ENCODE results near the gene PSMD1. TPM values are rescaled to one million over a fixed set of nuclear protein-coding genes. Genes with fewer than 3 reads are reported as not detected.

PSMD1 gene
- total RNA-seq, 1 experiment from 2014 or later: 245 TPM

- Histone ChIP-seq H3K4me1 (ENCODE audit: insufficient read depth, low read length, poor library complexity, severe bottlenecking) (peaks cover 11% of the 10 kb centered on the region), H3K9me3 (ENCODE audit: low read depth, low read length, poor library complexity, severe bottlenecking) (no peaks in the 10 kb centered on the region), H3K4me3 (ENCODE audit: low read depth, low read length, poor library complexity, severe bottlenecking) (no peak overlapping the region), H3K27ac (ENCODE audit: low read depth, low read length, poor library complexity, severe bottlenecking) (no peak overlapping the region), H3K27me3 (replicated peaks; ENCODE audit: insufficient read depth, low read depth, low read length, poor library complexity) (no peaks in the 10 kb centered on the region), H3K36me3 (ENCODE audit: insufficient read depth, low read length, poor library complexity, severe bottlenecking) (no peaks in the 10 kb centered on the region)
- BruUV-seq (replicated peaks): no TSS peak
- ChIA-PET CTCF (no interaction called here), POLR2A (ENCODE audit: low non-redundant PET) (no interaction called here)
- DNase-seq (ENCODE audit: low spot score): no peak
- intact Hi-C loops (cut with micrococcal nuclease; ENCODE audit: unreplicated experiment): loop anchor here (2.0 to 5.0 kb wide), 2 partner anchors 151 to 232 kb away; no protein-coding TSS in a partner anchor
- TF ChIP-seq CTCF (conservative IDR thresholded peaks at IDR 0.05; ENCODE audit: low read depth, low read length): no peak
Measured at GRCh38 chr2:231053846-231054245, 2.8 kb upstream of the PSMD1 start.

- H3K9me3 ChIP-seq (ENCODE audit: low read depth, low read length, poor library complexity, severe bottlenecking): no peaks in the 10 kb centered on the region
- ChIA-PET CTCF (no interaction called here), POLR2A (ENCODE audit: low non-redundant PET) (no interaction called here)
- H3K27me3 ChIP-seq (replicated peaks; ENCODE audit: insufficient read depth, low read depth, low read length, poor library complexity): no peaks in the 10 kb centered on the region
- no TSS peak for BruUV-seq (replicated peaks)
- H3K27ac ChIP-seq (ENCODE audit: low read depth, low read length, poor library complexity, severe bottlenecking): peak overlapping the region; percentile 98
- H3K4me1 ChIP-seq (ENCODE audit: insufficient read depth, low read length, poor library complexity, severe bottlenecking): peaks cover 22% of the 10 kb centered on the region
- intact Hi-C loops (cut with micrococcal nuclease; ENCODE audit: unreplicated experiment): no loop called here
- TF ChIP-seq CTCF (conservative IDR thresholded peaks at IDR 0.05; ENCODE audit: low read depth, low read length): no peak
- TF ChIP-seq EZH2 (IDR thresholded peaks at IDR 0.05; ENCODE audit: borderline replicate concordance, low read depth, low read length, poor library complexity, severe bottlenecking): no peak
- DNase-seq (ENCODE audit: low spot score): no peak
- H3K4me3 ChIP-seq (ENCODE audit: low read depth, low read length, poor library complexity, severe bottlenecking): peak overlapping the region; percentile 99
- peaks cover 16% of the 10 kb centered on the region for H3K36me3 ChIP-seq (ENCODE audit: insufficient read depth, low read length, poor library complexity, severe bottlenecking)
Measured at GRCh38 chr2:231057590-231057989, 923 bp downstream of the PSMD1 start.

GRCh38 chr2:231058761-231059550 is 2.3 kb downstream of the PSMD1 start:
- Histone ChIP-seq H3K4me1 (ENCODE audit: insufficient read depth, low read length, poor library complexity, severe bottlenecking) (peaks cover 22% of the 10 kb centered on the region), H3K27ac (ENCODE audit: low read depth, low read length, poor library complexity, severe bottlenecking) (peak overlapping the region; percentile 98), H3K9me3 (ENCODE audit: low read depth, low read length, poor library complexity, severe bottlenecking) (no peaks in the 10 kb centered on the region), H3K36me3 (ENCODE audit: insufficient read depth, low read length, poor library complexity, severe bottlenecking) (peaks cover 30% of the 10 kb centered on the region), H3K27me3 (replicated peaks; ENCODE audit: insufficient read depth, low read depth, low read length, poor library complexity) (no peaks in the 10 kb centered on the region), H3K4me3 (ENCODE audit: low read depth, low read length, poor library complexity, severe bottlenecking) (peak overlapping the region; percentile 99)
- intact Hi-C loops (cut with micrococcal nuclease; ENCODE audit: unreplicated experiment): no loop called here
- POLR2A ChIA-PET (ENCODE audit: low non-redundant PET): interaction anchor here (0.6 to 0.7 kb wide), 2 partner anchors 115 to 194 kb away, joined by 3 to 5 read pairs; partner anchors contain the start of gene ITM2C
- BruUV-seq (replicated peaks): no TSS peak
- CTCF ChIA-PET: interaction anchor here (0.6 kb wide), 1 partner anchor 26 kb away, joined by 3 read pairs; no protein-coding TSS in a partner anchor
- TF ChIP-seq CTCF (conservative IDR thresholded peaks at IDR 0.05; ENCODE audit: low read depth, low read length): no peak
- DNase-seq (ENCODE audit: low spot score): no peak
